ENCODE measurements around the gene NIT2. TPM values are rescaled to one million over a fixed set of nuclear protein-coding genes. Genes with fewer than 3 reads are reported as not detected.

Gene NIT2
- total RNA-seq, 1 donor from 2014 or later = 15.3 TPM

- peak; percentile 23 for DNase-seq (ENCODE audit: low read depth)
Measured at GRCh38 chr3:100400419-100400779, 65.8 kb downstream of the NIT2 start.

GRCh38 chr3:100400780-100401673, 66.5 kb downstream of the NIT2 start, which contains the start of the genes LNP1 and TOMM70:
Gene LNP1 (plus strand): TSS chr3:100401539. CDS start chr3:100429730, 28,191 bp downstream.
Gene TOMM70 (minus strand): TSS chr3:100401089. CDS start chr3:100400949, 140 bp downstream.
- peak; percentile 36 for FAIRE-seq
- Histone ChIP-seq H3K4me3 (ENCODE audit: low read depth, low read length) (peak within 1 kb of the TSS; percentile 84), H3K27me3 (ENCODE audit: control insufficient read depth, insufficient read depth, low read length) (no peaks in the 10 kb centered on the region), H3K36me3 (ENCODE audit: control insufficient read depth, insufficient read depth, low read length) (no peaks in the 10 kb centered on the region)
- DNase-seq (ENCODE audit: low read depth) = peak; percentile 93
- TF ChIP-seq CTCF (IDR thresholded peaks at IDR 0.05; ENCODE audit: insufficient read depth, low read length, severe bottlenecking) = no peak

More at GRCh38 chr3:100400419-100400779, 65.8 kb downstream of the NIT2 start:
- H3K4me3 ChIP-seq (ENCODE audit: low read depth, low read length) = peak overlapping the region; percentile 84
- FAIRE-seq = no peak
- H3K36me3 ChIP-seq (ENCODE audit: control insufficient read depth, insufficient read depth, low read length) = no peaks in the 10 kb centered on the region
- no peaks in the 10 kb centered on the region for H3K27me3 ChIP-seq (ENCODE audit: control insufficient read depth, insufficient read depth, low read length)
- TF ChIP-seq CTCF (IDR thresholded peaks at IDR 0.05; ENCODE audit: insufficient read depth, low read length, severe bottlenecking) = no peak

- Histone ChIP-seq H3K27me3 (ENCODE audit: control insufficient read depth, insufficient read depth, low read length) (no peaks in the 10 kb centered on the region), H3K4me3 (ENCODE audit: low read depth, low read length) (peak overlapping the region; percentile 84), H3K36me3 (ENCODE audit: control insufficient read depth, insufficient read depth, low read length) (no peaks in the 10 kb centered on the region)
- FAIRE-seq = no peak
- no peak for TF ChIP-seq CTCF (IDR thresholded peaks at IDR 0.05; ENCODE audit: insufficient read depth, low read length, severe bottlenecking)
- DNase-seq (ENCODE audit: low read depth) = no peak
Measured at GRCh38 chr3:100401674-100402041, 67.1 kb downstream of the NIT2 start.

GRCh38 chr3:100402256-100402655, 67.7 kb downstream of the NIT2 start:
- TF ChIP-seq CTCF (IDR thresholded peaks at IDR 0.05; ENCODE audit: insufficient read depth, low read length, severe bottlenecking) = no peak
- FAIRE-seq = no peak
- H3K4me3 ChIP-seq (ENCODE audit: low read depth, low read length) = peak overlapping the region; percentile 84
- DNase-seq (ENCODE audit: low read depth) = peak; percentile 78
- H3K36me3 ChIP-seq (ENCODE audit: control insufficient read depth, insufficient read depth, low read length) = no peaks in the 10 kb centered on the region
- no peaks in the 10 kb centered on the region for H3K27me3 ChIP-seq (ENCODE audit: control insufficient read depth, insufficient read depth, low read length)

- no peak for TF ChIP-seq CTCF (IDR thresholded peaks at IDR 0.05; ENCODE audit: insufficient read depth, low read length, severe bottlenecking)
- FAIRE-seq = no peak
- DNase-seq (ENCODE audit: low read depth) = no peak
- Histone ChIP-seq H3K27me3 (ENCODE audit: control insufficient read depth, insufficient read depth, low read length) (no peaks in the 10 kb centered on the region), H3K36me3 (ENCODE audit: control insufficient read depth, insufficient read depth, low read length) (no peaks in the 10 kb centered on the region), H3K4me3 (ENCODE audit: low read depth, low read length) (no peak overlapping the region)
Measured at GRCh38 chr3:100402891-100403290, 68.3 kb downstream of the NIT2 start.

Measured in bronchial epithelial cell (primary cell).